ENCODE results near the gene HRH1. TPM values are rescaled to one million over a fixed set of nuclear protein-coding genes. Genes with fewer than 3 reads are reported as not detected.

Gene HRH1
- polyA plus RNA-seq, 3 donors, result 0.08 to 0.24 TPM; not detected in 1

- no peak overlapping the region for H3K9ac ChIP-seq (ENCODE audit: insufficient read depth, low read length, poor library complexity, severe bottlenecking)
- intact Hi-C loops (cut with micrococcal nuclease), result no loop called here
- TF ChIP-seq CTCF (IDR thresholded peaks at IDR 0.05), result no peak
- H2AFZ ChIP-seq (ENCODE audit: insufficient read depth, low read depth, low read length, poor library complexity, severe bottlenecking), result no peak overlapping the region
- Mint-ChIP-seq H3K36me3 (peaks cover 82 to 100% of the 10 kb centered on the region in 2 donors), H3K9me3 (no peaks in the 10 kb centered on the region), H3K27me3 (ENCODE audit: low read depth in 3 of 3) (no peaks in the 10 kb centered on the region), H3K4me1 (peaks cover 14% of the 10 kb centered on the region), H3K4me3 (no peak overlapping the region), H3K27ac (peak overlapping the region; percentile 27 to 90 (median 77))
- peak in 1 of 3 donors; percentile 35 for DNase-seq
- peaks cover 80% of the 10 kb centered on the region for H4K20me1 ChIP-seq (ENCODE audit: insufficient read depth, low read length)
- H3K4me3 ChIP-seq (replicated peaks in 1 of 3; ENCODE audit: low read depth in 2 of 3, low read length in 3 of 3), result no peak overlapping the region
- H3K36me3 ChIP-seq (replicated peaks in 1 of 2; ENCODE audit: control insufficient read depth in 1 of 2, insufficient read depth in 2 of 2, low read length in 2 of 2), result peaks cover 90 to 100% of the 10 kb centered on the region in 2 donors
- WGBS (ENCODE audit: insufficient coverage), result 92% methylated on average over 2 of the region's 6 CpGs
- H3K9me3 ChIP-seq (replicated peaks in 1 of 2; ENCODE audit: control insufficient read depth in 1 of 2, insufficient read depth in 1 of 2, low read length in 2 of 2), result no peaks in the 10 kb centered on the region
- peak overlapping the region in 1 of 2 donors; percentile 67 for H3K27ac ChIP-seq (ENCODE audit: low read depth in 1 of 2, low read length in 2 of 2)
- H3K4me1 ChIP-seq (ENCODE audit: control insufficient read depth in 1 of 2, insufficient read depth in 2 of 2, low read length in 2 of 2), result peaks cover 0 to 7% of the 10 kb centered on the region in 2 donors
- no peaks in the 10 kb centered on the region for H3K27me3 ChIP-seq (ENCODE audit: control insufficient read depth in 2 of 2, insufficient read depth in 2 of 2, low read length in 2 of 2)
- no peak overlapping the region for H3K4me2 ChIP-seq (replicated peaks; ENCODE audit: extremely low read depth, low read length, poor library complexity, severe bottlenecking)
- peaks cover 28% of the 10 kb centered on the region for H3K79me2 ChIP-seq (ENCODE audit: insufficient read depth, low read length)
Observed at GRCh38 chr3:11304175-11304574, 149.9 kb downstream of the HRH1 start.

GRCh38 chr3:11305509-11305908 is 151.2 kb downstream of the HRH1 start:
- peaks cover 89 to 100% of the 10 kb centered on the region in 2 donors for H3K36me3 ChIP-seq (replicated peaks in 1 of 2; ENCODE audit: control insufficient read depth in 1 of 2, insufficient read depth in 2 of 2, low read length in 2 of 2)
- H3K4me3 ChIP-seq (replicated peaks in 1 of 3; ENCODE audit: low read depth in 2 of 3, low read length in 3 of 3), result no peak overlapping the region
- no peak for DNase-seq
- no peaks in the 10 kb centered on the region for H3K9me3 ChIP-seq (replicated peaks in 1 of 2; ENCODE audit: control insufficient read depth in 1 of 2, insufficient read depth in 1 of 2, low read length in 2 of 2)
- Mint-ChIP-seq H3K27me3 (ENCODE audit: low read depth in 3 of 3) (no peaks in the 10 kb centered on the region), H3K27ac (peak overlapping the region; percentile 18 to 87 (median 68)), H3K4me1 (peaks cover 14% of the 10 kb centered on the region), H3K4me3 (no peak overlapping the region), H3K36me3 (peaks cover 77 to 99% of the 10 kb centered on the region in 2 donors), H3K9me3 (no peaks in the 10 kb centered on the region)
- H2AFZ ChIP-seq (ENCODE audit: insufficient read depth, low read depth, low read length, poor library complexity, severe bottlenecking), result no peak overlapping the region
- peaks cover 81% of the 10 kb centered on the region for H4K20me1 ChIP-seq (ENCODE audit: insufficient read depth, low read length)
- WGBS (ENCODE audit: insufficient coverage), result 100% methylated on average over 1 of the region's 1 CpG
- H3K79me2 ChIP-seq (ENCODE audit: insufficient read depth, low read length), result peaks cover 20% of the 10 kb centered on the region
- H3K4me1 ChIP-seq (ENCODE audit: control insufficient read depth in 1 of 2, insufficient read depth in 2 of 2, low read length in 2 of 2), result peaks cover 0 to 7% of the 10 kb centered on the region in 2 donors
- no peaks in the 10 kb centered on the region for H3K27me3 ChIP-seq (ENCODE audit: control insufficient read depth in 2 of 2, insufficient read depth in 2 of 2, low read length in 2 of 2)
- H3K4me2 ChIP-seq (replicated peaks; ENCODE audit: extremely low read depth, low read length, poor library complexity, severe bottlenecking), result no peak overlapping the region
- H3K27ac ChIP-seq (ENCODE audit: low read depth in 1 of 2, low read length in 2 of 2), result peak overlapping the region in 1 of 2 donors; percentile 67
- no peak for TF ChIP-seq CTCF (IDR thresholded peaks at IDR 0.05)
- intact Hi-C loops (cut with micrococcal nuclease), result no loop called here
- H3K9ac ChIP-seq (ENCODE audit: insufficient read depth, low read length, poor library complexity, severe bottlenecking), result no peak overlapping the region

Data from CD14-positive monocyte (primary cell).